HEK293 (cell line): ENCODE measurements around the gene TPRN.

ENCODE experiments used
- GLIS2 ChIP-seq: fragments of 450-650 bp; formaldehyde crosslinking; IDR thresholded peaks from 2 replicates; pipeline ENCODE4 v1.5.1; 2016; ENCODE audit warnings: missing biosample characterization, missing genetic modification characterization
- IKZF3 ChIP-seq: fragments of 450-650 bp; IDR thresholded peaks from 2 replicates; pipeline ENCODE4 v1.5.0; 2018; ENCODE audit warnings: missing biosample characterization, mild to moderate bottlenecking, missing genetic modification characterization, moderate library complexity
- KLF16 ChIP-seq: fragments of 450-650 bp; formaldehyde crosslinking; IDR thresholded peaks from 2 replicates; pipeline ENCODE4 v1.5.1; 2017; ENCODE audit warnings: missing biosample characterization, missing genetic modification characterization
- SALL2 ChIP-seq: fragments of 450-650 bp; formaldehyde crosslinking; IDR thresholded peaks from 2 replicates; pipeline ENCODE4 v1.5.0; 2017; ENCODE audit warnings: missing biosample characterization, mild to moderate bottlenecking, missing genetic modification characterization, borderline replicate concordance
- SP3 ChIP-seq: fragments of 450-650 bp; formaldehyde crosslinking; IDR thresholded peaks from 2 replicates; pipeline ENCODE4 v1.5.1; 2016; ENCODE audit warnings: missing biosample characterization, missing genetic modification characterization
- ZFP41 ChIP-seq: fragments of 450-650 bp; formaldehyde crosslinking; IDR thresholded peaks from 2 replicates; pipeline ENCODE4 v1.5.1; 2016; ENCODE audit warnings: missing biosample characterization, missing genetic modification characterization, borderline replicate concordance
- ZIC2 ChIP-seq: fragments of 450-650 bp; formaldehyde crosslinking; IDR thresholded peaks from 2 replicates; pipeline ENCODE4 v1.5.1; 2016; ENCODE audit warnings: missing biosample characterization, missing genetic modification characterization
- ZNF10 ChIP-seq: fragments of 450-650 bp; formaldehyde crosslinking; IDR thresholded peaks from 2 replicates; pipeline ENCODE4 v1.5.1; 2017; ENCODE audit warnings: missing biosample characterization, missing genetic modification characterization
- ZNF121 ChIP-seq: fragments of 450-650 bp; formaldehyde crosslinking; IDR thresholded peaks from 2 replicates; pipeline ENCODE4 v1.5.1; 2016; ENCODE audit warnings: missing biosample characterization, missing genetic modification characterization
- ZNF221 ChIP-seq: fragments of 450-650 bp; formaldehyde crosslinking; IDR thresholded peaks from 2 replicates; pipeline ENCODE4 v1.5.1; 2017; ENCODE audit warnings: missing biosample characterization, missing genetic modification characterization, borderline replicate concordance
- ZNF223 ChIP-seq: fragments of 450-650 bp; formaldehyde crosslinking; IDR thresholded peaks from 2 replicates; pipeline ENCODE4 v1.5.1; 2016; ENCODE audit warnings: missing biosample characterization, missing genetic modification characterization
- ZNF239 ChIP-seq: fragments of 450-650 bp; formaldehyde crosslinking; IDR thresholded peaks from 2 replicates; pipeline ENCODE4 v1.5.1; 2016; ENCODE audit warnings: missing biosample characterization, missing genetic modification characterization
- ZNF24 ChIP-seq: fragments of 450-650 bp; formaldehyde crosslinking; IDR thresholded peaks from 2 replicates; pipeline ENCODE4 v1.5.1; 2016; ENCODE audit warnings: missing biosample characterization, missing genetic modification characterization
- ZNF26 ChIP-seq: fragments of 450-650 bp; formaldehyde crosslinking; IDR thresholded peaks from 2 replicates; pipeline ENCODE4 v1.5.1; 2016; ENCODE audit warnings: missing biosample characterization, missing genetic modification characterization
- ZNF266 ChIP-seq: fragments of 450-650 bp; formaldehyde crosslinking; IDR thresholded peaks from 2 replicates; pipeline ENCODE4 v1.5.1; 2016; ENCODE audit warnings: missing biosample characterization, missing genetic modification characterization, low read depth
- ZNF404 ChIP-seq: fragments of 450-650 bp; formaldehyde crosslinking; IDR thresholded peaks from 2 replicates; pipeline ENCODE4 v1.5.1; 2017; ENCODE audit warnings: missing biosample characterization, missing genetic modification characterization
- ZNF449 ChIP-seq: fragments of 450-650 bp; formaldehyde crosslinking; IDR thresholded peaks from 2 replicates; pipeline ENCODE4 v1.5.1; 2017; ENCODE audit warnings: missing biosample characterization, mild to moderate bottlenecking, missing genetic modification characterization, moderate library complexity
- ZNF501 ChIP-seq: fragments of 450-650 bp; formaldehyde crosslinking; IDR thresholded peaks from 2 replicates; pipeline ENCODE4 v1.5.1; 2016; ENCODE audit warnings: missing biosample characterization, missing genetic modification characterization
- ZNF521 ChIP-seq: fragments of 450-650 bp; formaldehyde crosslinking; IDR thresholded peaks from 2 replicates; pipeline ENCODE4 v1.5.1; 2017; ENCODE audit warnings: missing biosample characterization, mild to moderate bottlenecking, missing genetic modification characterization
- ZNF549 ChIP-seq: fragments of 450-650 bp; IDR thresholded peaks from 2 replicates; pipeline ENCODE4 v1.5.1; 2018; ENCODE audit warnings: missing biosample characterization, missing genetic modification characterization, mild to moderate bottlenecking, inconsistent platforms, moderate library complexity
- ZNF621 ChIP-seq: fragments of 450-650 bp; formaldehyde crosslinking; IDR thresholded peaks from 2 replicates; pipeline ENCODE4 v1.5.1; 2017; ENCODE audit warnings: missing biosample characterization, missing genetic modification characterization
- ZNF629 ChIP-seq: fragments of 450-650 bp; formaldehyde crosslinking; IDR thresholded peaks from 2 replicates; pipeline ENCODE4 v1.5.1; 2017; ENCODE audit warnings: missing biosample characterization, missing genetic modification characterization
- ZNF639 ChIP-seq: fragments of 450-650 bp; formaldehyde crosslinking; IDR thresholded peaks from 2 replicates; pipeline ENCODE4 v1.5.1; 2016; ENCODE audit warnings: missing biosample characterization, missing genetic modification characterization
- ZNF707 ChIP-seq: fragments of 450-650 bp; formaldehyde crosslinking; IDR thresholded peaks from 2 replicates; pipeline ENCODE4 v1.5.1; 2016; ENCODE audit warnings: missing biosample characterization, missing genetic modification characterization
- ZNF777 ChIP-seq: fragments of 450-650 bp; formaldehyde crosslinking; IDR thresholded peaks from 2 replicates; pipeline ENCODE4 v1.5.1; 2017; ENCODE audit warnings: missing biosample characterization, missing genetic modification characterization, borderline replicate concordance
- ZSCAN18 ChIP-seq: fragments of 450-650 bp; formaldehyde crosslinking; IDR thresholded peaks from 2 replicates; pipeline ENCODE4 v1.5.1; 2016; ENCODE audit warnings: missing biosample characterization, missing genetic modification characterization
- TF ChIP-seq, protein P1 (sequence below): fragments of 450-650 bp; formaldehyde crosslinking; IDR thresholded peaks from 2 replicates; pipeline ENCODE4 v1.5.1; 2016; ENCODE audit warnings: missing biosample characterization, missing genetic modification characterization
- TF ChIP-seq, protein P2 (sequence below): fragments of 450-650 bp; formaldehyde crosslinking; IDR thresholded peaks from 2 replicates; pipeline ENCODE4 v1.5.1; 2017; ENCODE audit warnings: missing biosample characterization, missing genetic modification characterization
- TF ChIP-seq, protein P3 (sequence below): IDR thresholded peaks from 2 replicates; pipeline ENCODE4 v1.6.1; 2011; ENCODE audit warnings: mild to moderate bottlenecking, low read depth, low read length, borderline replicate concordance

TPRN gene

DNA sequence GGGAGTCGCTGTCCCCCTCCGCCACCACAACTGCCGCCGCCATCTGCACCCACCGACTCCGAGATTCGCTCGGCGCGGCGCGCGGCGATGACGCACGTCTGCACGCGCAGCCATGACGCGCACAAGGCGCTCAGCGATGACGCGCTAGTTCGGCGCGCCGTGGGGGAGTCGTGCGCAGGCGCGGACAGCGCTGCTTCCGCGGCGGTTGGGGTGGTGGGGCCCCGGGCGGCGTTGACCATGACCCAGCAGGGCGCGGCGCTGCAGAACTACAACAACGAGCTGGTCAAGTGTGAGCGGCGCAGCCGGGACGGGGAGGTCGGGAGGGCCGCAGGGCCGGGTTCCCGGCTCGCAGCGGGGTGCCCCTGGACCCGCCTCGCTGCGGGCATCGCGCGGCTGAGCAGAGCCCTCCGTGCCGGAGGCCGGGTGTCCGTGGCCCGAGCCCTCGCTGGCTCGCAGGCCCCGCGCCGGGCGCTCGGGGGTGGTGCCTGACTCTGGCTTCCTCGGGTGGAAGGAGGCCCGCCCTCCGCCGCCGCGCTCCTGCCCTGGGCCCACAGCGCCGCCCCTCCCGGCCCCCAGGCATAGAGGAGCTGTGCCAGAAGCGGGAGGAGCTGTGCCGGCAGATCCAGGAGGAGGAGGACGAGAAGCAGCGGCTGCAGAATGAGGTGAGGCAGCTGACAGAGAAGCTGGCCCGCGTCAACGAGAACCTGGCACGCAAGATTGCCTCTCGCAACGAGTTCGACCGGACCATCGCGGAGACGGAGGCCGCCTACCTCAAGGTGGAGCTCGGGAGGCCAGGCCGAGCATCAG lies 11.8 kb downstream of the TPRN start, which contains the start of the genes ANAPC2 and SSNA1 (continued):
- TF ChIP-seq ZIC2 (tag by site-specific recombination) (peak; percentile 34), ZNF121 (tag by site-specific recombination) (no peak), ZFP41 (tag by site-specific recombination) (no peak), GLIS2 (tag by site-specific recombination) (peak; percentile 82), ZNF10 (tag by site-specific recombination) (no peak), ZNF707 (tag by site-specific recombination) (no peak), IKZF3 (tag by site-specific recombination) (peak; percentile 73), ZSCAN18 (tag by site-specific recombination) (peak; percentile 52; the same call in 1 of the 2 replicates), SALL2 (no peak), ZNF621 (tag by site-specific recombination) (no peak), ZNF777 (tag by site-specific recombination) (no peak), ZNF404 (tag by site-specific recombination) (no peak), ZNF629 (tag by site-specific recombination) (peak; percentile 98), ZNF266 (no peak), ZNF639 (tag by site-specific recombination) (peak; percentile 92; the same call in 1 of the 2 replicates), ZNF501 (tag by site-specific recombination) (peak; percentile 51), ZNF24 (peak; percentile 73; the same call in 1 of the 2 replicates), ZNF221 (tag by site-specific recombination) (no peak; the same call in 1 of the 2 replicates), ZNF26 (no peak), ZNF449 (no peak), SP3 (tag by site-specific recombination) (no peak; the same call in none of the 2 replicates), ZNF239 (tag by site-specific recombination) (no peak), ZNF549 (tag by site-specific recombination) (no peak), ZNF521 (tag by site-specific recombination) (no peak), ZNF223 (tag by site-specific recombination) (0 out of 2 replicates have a peak, but pooled peaks have one; percentile 33), KLF16 (tag by site-specific recombination) (peak; percentile 79; the same call in 1 of the 2 replicates)
- TF ChIP-seq, protein P1, sequence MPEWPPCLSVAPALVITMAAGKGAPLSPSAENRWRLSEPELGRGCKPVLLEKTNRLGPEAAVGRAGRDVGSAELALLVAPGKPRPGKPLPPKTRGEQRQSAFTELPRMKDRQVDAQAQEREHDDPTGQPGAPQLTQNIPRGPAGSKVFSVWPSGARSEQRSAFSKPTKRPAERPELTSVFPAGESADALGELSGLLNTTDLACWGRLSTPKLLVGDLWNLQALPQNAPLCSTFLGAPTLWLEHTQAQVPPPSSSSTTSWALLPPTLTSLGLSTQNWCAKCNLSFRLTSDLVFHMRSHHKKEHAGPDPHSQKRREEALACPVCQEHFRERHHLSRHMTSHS = no peak
- TF ChIP-seq, protein P2, sequence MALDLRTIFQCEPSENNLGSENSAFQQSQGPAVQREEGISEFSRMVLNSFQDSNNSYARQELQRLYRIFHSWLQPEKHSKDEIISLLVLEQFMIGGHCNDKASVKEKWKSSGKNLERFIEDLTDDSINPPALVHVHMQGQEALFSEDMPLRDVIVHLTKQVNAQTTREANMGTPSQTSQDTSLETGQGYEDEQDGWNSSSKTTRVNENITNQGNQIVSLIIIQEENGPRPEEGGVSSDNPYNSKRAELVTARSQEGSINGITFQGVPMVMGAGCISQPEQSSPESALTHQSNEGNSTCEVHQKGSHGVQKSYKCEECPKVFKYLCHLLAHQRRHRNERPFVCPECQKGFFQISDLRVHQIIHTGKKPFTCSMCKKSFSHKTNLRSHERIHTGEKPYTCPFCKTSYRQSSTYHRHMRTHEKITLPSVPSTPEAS (tag by site-specific recombination) = no peak
- TF ChIP-seq, protein P3, sequence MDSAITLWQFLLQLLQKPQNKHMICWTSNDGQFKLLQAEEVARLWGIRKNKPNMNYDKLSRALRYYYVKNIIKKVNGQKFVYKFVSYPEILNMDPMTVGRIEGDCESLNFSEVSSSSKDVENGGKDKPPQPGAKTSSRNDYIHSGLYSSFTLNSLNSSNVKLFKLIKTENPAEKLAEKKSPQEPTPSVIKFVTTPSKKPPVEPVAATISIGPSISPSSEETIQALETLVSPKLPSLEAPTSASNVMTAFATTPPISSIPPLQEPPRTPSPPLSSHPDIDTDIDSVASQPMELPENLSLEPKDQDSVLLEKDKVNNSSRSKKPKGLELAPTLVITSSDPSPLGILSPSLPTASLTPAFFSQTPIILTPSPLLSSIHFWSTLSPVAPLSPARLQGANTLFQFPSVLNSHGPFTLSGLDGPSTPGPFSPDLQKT = no peak
